Measurements from ENCODE around the gene LSM10.

DNA sequence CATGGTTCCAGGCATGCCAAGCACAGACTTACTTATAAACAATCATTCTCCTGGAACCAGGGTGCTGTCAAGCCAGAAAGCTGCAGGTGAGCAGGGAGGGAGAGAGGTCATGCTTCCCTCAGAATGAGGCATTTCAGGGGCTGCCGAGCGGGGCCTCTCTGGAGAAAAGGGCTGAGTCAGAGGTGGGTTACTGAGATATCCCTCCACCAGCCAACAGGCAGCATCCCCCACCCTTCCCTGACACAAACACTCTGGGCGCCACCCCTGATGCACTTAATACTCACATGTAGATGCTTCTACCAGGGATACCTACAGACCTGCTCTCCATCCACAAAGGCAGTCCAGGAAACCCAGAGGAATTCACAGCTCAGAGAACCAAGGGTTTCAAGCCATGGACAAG is 25.1 kb downstream of the LSM10 start:
- TF ChIP-seq, protein P1, sequence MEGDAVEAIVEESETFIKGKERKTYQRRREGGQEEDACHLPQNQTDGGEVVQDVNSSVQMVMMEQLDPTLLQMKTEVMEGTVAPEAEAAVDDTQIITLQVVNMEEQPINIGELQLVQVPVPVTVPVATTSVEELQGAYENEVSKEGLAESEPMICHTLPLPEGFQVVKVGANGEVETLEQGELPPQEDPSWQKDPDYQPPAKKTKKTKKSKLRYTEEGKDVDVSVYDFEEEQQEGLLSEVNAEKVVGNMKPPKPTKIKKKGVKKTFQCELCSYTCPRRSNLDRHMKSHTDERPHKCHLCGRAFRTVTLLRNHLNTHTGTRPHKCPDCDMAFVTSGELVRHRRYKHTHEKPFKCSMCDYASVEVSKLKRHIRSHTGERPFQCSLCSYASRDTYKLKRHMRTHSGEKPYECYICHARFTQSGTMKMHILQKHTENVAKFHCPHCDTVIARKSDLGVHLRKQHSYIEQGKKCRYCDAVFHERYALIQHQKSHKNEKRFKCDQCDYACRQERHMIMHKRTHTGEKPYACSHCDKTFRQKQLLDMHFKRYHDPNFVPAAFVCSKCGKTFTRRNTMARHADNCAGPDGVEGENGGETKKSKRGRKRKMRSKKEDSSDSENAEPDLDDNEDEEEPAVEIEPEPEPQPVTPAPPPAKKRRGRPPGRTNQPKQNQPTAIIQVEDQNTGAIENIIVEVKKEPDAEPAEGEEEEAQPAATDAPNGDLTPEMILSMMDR (IDR thresholded peaks at IDR 0.05; ENCODE audit: low read depth, low read length), result no peak
- no peak for TF ChIP-seq EZH2phosphoT487 (IDR thresholded peaks at IDR 0.05; ENCODE audit: low read depth)
